Measurements from ENCODE around the gene FRMD1. TPM values are rescaled to one million over a fixed set of nuclear protein-coding genes. Genes with fewer than 3 reads are reported as not detected.

The FRMD1 gene
- total RNA-seq, 6 donors from 2014 or later, result not detected

DNA sequence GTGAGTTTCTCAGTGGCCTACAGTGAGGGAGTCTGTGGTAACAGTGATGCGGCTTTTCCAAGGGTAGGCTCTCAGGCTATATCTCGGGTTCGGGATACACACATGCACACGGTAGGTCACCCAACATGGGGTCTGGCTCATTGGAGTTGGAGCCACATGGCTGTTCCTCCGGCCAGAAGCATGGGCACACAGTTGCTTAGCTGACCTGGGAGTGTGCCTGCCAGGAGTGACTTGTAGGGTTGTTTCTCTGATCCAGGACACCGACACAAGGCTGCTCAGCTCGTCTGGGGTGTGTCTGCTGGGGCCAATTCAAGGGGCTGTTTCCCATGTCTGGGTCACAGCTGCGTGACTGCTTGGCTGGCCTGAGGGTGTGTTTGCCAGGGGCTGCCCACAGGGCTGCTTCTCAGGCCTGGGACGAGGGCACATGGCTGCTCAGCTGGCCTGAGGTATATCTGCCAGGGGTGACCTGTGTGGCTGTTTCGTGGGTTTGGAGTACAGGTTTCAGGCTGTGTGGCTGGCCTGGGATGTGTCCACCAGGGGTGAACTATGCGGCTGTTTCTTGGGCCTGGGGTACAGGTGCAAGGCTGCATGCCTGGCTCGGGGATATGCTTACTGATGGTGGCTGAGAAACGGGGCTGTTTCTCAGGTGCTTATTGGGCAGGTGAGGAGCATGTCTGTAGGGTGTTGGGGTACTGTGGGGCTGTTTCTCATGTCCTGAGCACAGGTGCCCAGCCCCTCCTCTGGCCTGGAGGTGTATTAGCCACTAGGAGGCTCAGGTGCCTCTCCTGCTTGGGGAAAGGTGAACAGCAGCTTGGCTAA is 66.4 kb downstream of the FRMD1 start:
- no peak for ATAC-seq (ENCODE audit: low FRiP score in 2 of 2)
- Histone ChIP-seq H3K4me3 (no peak overlapping the region), H3K27ac (no peak overlapping the region), H3K9me3 (peaks cover 3 to 19% (median 15%) of the 10 kb centered on the region in 4 donors), H3K4me1 (no peaks in the 10 kb centered on the region), H3K27me3 (no peaks in the 10 kb centered on the region), H3K36me3 (no peaks in the 10 kb centered on the region)
- 74 to 80% methylated on average over 2 to 13 of the region's 13 CpGs for WGBS, 2 donors
- no peak for TF ChIP-seq POLR2A (IDR thresholded peaks at IDR 0.05)
- TF ChIP-seq, protein P1, sequence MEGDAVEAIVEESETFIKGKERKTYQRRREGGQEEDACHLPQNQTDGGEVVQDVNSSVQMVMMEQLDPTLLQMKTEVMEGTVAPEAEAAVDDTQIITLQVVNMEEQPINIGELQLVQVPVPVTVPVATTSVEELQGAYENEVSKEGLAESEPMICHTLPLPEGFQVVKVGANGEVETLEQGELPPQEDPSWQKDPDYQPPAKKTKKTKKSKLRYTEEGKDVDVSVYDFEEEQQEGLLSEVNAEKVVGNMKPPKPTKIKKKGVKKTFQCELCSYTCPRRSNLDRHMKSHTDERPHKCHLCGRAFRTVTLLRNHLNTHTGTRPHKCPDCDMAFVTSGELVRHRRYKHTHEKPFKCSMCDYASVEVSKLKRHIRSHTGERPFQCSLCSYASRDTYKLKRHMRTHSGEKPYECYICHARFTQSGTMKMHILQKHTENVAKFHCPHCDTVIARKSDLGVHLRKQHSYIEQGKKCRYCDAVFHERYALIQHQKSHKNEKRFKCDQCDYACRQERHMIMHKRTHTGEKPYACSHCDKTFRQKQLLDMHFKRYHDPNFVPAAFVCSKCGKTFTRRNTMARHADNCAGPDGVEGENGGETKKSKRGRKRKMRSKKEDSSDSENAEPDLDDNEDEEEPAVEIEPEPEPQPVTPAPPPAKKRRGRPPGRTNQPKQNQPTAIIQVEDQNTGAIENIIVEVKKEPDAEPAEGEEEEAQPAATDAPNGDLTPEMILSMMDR (IDR thresholded peaks at IDR 0.05), result no peak
- no peak for DNase-seq

DNA sequence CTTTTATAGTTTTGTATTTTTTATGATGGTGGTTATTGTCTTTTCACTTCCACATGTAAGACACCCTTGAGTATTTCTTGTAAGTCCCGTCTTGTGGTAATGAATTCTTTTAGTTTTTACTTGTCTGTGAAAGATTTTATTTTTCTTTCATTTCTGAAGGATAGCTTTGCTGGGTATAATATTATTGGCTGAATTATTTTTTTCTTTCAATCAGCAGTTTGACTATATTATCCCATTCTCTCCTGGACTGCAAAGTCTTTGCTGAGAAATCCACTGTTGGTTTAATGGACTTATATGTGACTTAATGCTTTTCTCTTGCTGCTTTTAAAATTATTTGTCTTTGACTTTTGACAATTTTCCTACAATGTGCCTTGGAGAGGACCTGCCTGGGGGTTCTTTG is 67.7 kb downstream of the FRMD1 start:
- no peaks in the 10 kb centered on the region for H3K4me1 ChIP-seq
- peaks cover 3 to 19% (median 15%) of the 10 kb centered on the region in 4 donors for H3K9me3 ChIP-seq
- no peaks in the 10 kb centered on the region for H3K27me3 ChIP-seq
- no peak overlapping the region for H3K27ac ChIP-seq
- no peak overlapping the region for H3K4me3 ChIP-seq
- ATAC-seq (ENCODE audit: low FRiP score in 2 of 2) (no peak), DNase-seq (no peak)
- 96 to 100% methylated on average over 1 of the region's 1 CpG for WGBS, 2 donors
- TF ChIP-seq EP300 (IDR thresholded peaks at IDR 0.05), result no peak
- TF ChIP-seq, protein P1 (IDR thresholded peaks at IDR 0.05), result no peak
- TF ChIP-seq POLR2AphosphoS5 (IDR thresholded peaks at IDR 0.05), result no peak
- no peak for TF ChIP-seq POLR2A (IDR thresholded peaks at IDR 0.05)
- no peaks in the 10 kb centered on the region for H3K36me3 ChIP-seq

DNA sequence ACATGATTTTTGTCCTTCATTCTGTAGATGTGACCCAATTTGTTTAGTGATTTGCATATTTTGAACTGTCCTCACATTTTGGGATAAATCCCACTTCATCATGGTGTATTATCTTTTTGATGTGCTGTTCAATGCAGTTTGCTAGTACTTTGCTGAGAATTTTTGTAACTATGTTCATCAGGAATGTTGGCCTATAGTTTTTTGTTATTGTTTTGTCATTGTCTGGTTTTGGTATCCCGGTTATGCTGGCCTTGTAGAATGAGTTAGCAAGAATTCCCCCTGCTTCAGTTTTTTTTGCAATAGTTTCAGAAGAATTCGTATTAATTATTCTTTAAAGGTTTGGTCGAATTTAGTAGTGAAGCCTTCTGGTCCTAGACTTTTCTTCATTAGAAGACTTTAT is 69.7 kb downstream of the FRMD1 start:
- Histone ChIP-seq H3K4me3 (no peak overlapping the region), H3K27ac (no peak overlapping the region), H3K9me3 (peaks cover 3 to 19% (median 15%) of the 10 kb centered on the region in 4 donors), H3K27me3 (no peaks in the 10 kb centered on the region), H3K4me1 (no peaks in the 10 kb centered on the region), H3K36me3 (no peaks in the 10 kb centered on the region)
- ATAC-seq (ENCODE audit: low FRiP score in 2 of 2) (no peak), DNase-seq (no peak)
- TF ChIP-seq, protein P1 (IDR thresholded peaks at IDR 0.05), result no peak
- TF ChIP-seq POLR2A (IDR thresholded peaks at IDR 0.05) (no peak), POLR2AphosphoS5 (IDR thresholded peaks at IDR 0.05) (no peak), EP300 (IDR thresholded peaks at IDR 0.05) (no peak)
- WGBS, 2 donors, result 90 to 94% methylated on average over 3 of the region's 3 CpGs

DNA sequence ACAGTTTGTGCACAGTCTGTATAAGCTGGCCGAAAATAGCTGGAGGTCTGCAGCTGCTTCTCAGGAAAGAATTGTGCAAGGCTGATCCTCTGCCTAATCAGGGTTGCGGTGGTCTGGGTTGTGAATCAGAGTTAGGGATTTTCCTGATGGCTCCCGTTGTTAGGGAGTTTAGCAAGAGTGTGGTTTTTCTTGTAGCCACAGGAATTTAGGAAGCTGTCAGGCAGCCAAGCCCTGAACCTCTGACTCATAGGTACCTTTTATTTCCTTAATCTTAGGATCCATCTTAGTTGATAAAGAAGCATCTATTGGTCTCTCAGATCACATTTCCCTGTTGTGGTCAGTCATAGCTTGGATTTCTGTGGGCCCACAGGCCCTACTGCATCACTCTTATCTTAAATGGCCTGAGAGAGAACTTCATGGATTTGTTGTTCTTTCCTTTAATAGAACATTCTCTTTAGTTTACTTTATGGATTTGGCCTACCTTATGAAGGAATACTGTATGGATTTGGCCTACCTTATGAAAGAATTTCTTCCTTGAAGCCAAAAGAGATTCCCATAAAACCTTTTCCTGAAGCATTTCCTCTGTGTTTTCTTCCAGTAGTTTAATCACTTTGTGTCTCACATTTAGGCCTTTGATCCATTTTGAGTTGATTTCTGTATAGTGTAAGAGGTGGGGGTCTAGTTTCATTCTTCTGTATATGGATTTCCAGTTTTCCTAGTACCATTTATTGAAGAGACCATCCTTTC is 71.2 kb downstream of the FRMD1 start:
- Histone ChIP-seq H3K27me3 (no peaks in the 10 kb centered on the region), H3K4me1 (no peaks in the 10 kb centered on the region), H3K9me3 (peaks cover 3 to 19% (median 15%) of the 10 kb centered on the region in 4 donors), H3K36me3 (no peaks in the 10 kb centered on the region), H3K27ac (no peak overlapping the region), H3K4me3 (no peak overlapping the region)
- ATAC-seq (ENCODE audit: low FRiP score in 2 of 2) (peak; percentile 85 to 95), DNase-seq (peak in 1 of 2 donors; percentile 67)
- no peak for TF ChIP-seq EP300 (IDR thresholded peaks at IDR 0.05)
- no peak for TF ChIP-seq POLR2A (IDR thresholded peaks at IDR 0.05)
- TF ChIP-seq POLR2AphosphoS5 (IDR thresholded peaks at IDR 0.05), result peak; percentile 16 to 64
- 13 to 52% methylated on average over 3 of the region's 3 CpGs for WGBS, 2 donors

DNA sequence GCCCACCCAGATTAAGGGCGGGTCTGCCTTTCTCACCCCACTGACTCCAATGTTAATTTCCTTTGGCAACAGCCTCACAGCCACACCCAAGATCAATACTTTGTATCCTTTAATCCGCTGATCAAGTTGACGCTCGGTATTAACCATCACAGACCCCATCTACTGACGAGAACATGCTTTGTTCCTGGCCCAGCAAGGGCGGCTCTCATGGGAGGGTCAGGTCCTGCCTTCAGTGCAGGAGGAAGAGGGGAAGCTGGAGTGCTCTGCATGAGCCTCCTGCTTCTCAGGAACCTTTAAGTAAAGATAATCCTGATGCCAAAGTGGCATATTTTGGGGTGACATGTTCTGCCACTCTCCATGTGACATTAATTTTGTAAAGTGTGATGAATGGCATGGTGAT is 73.2 kb downstream of the FRMD1 start:
- Histone ChIP-seq H3K36me3 (no peaks in the 10 kb centered on the region), H3K4me3 (no peak overlapping the region), H3K27ac (no peak overlapping the region), H3K9me3 (peaks cover 0 to 4% (median 2%) of the 10 kb centered on the region in 4 donors), H3K4me1 (no peaks in the 10 kb centered on the region), H3K27me3 (no peaks in the 10 kb centered on the region)
- ATAC-seq (ENCODE audit: low FRiP score in 2 of 2), result no peak
- no peak for DNase-seq
- no peak for TF ChIP-seq EP300 (IDR thresholded peaks at IDR 0.05)
- WGBS, 2 donors, result 94 to 95% methylated on average over 6 of the region's 6 CpGs

All from upper lobe of left lung (tissue), 6 donors.